ENCODE data around the gene RPS6KA5. TPM values are rescaled to one million over a fixed set of nuclear protein-coding genes. Genes with fewer than 3 reads are reported as not detected.
"Not testable (repeated sequence)": the region's sequence is repeated elsewhere in the genome, so short reads cannot be mapped to it uniquely, and the experiment has no call there.

Gene RPS6KA5
- total RNA-seq, 5 donors from 2014 or later (not counting 1 experiment from before 2014, with no cell fraction given), result 28.8 to 39.8 (median 35.3) TPM

- no peaks in the 10 kb centered on the region for H3K27me3 Mint-ChIP-seq
- H3K4me1 Mint-ChIP-seq, result no peaks in the 10 kb centered on the region
- Histone ChIP-seq H3K4me1 (ENCODE audit: control insufficient read depth in 1 of 2, extremely low read depth in 1 of 2, insufficient read depth in 2 of 2, low read length in 2 of 2) (no peaks in the 10 kb centered on the region), H3K4me3 (ENCODE audit: control insufficient read depth in 1 of 2, extremely low read depth in 1 of 2, low read length in 1 of 2) (no peak overlapping the region), H3K36me3 (ENCODE audit: control insufficient read depth in 2 of 2, extremely low read depth in 1 of 2, insufficient read depth in 1 of 2, low read length in 1 of 2) (peaks cover 4 to 27% of the 10 kb centered on the region in 2 donors), H3K9me3 (peaks cover 3% of the 10 kb centered on the region), H3K27ac (ENCODE audit: low read length) (no peak overlapping the region), H3K27me3 (replicated peaks in 1 of 2; ENCODE audit: control insufficient read depth in 2 of 2, extremely low read depth in 1 of 2, insufficient read depth in 2 of 2, low read length in 1 of 2) (no peaks in the 10 kb centered on the region)
- 97% methylated on average over 3 of the region's 3 CpGs for WGBS (ENCODE audit: insufficient coverage)
- ATAC-seq (replicated peaks in 1 of 4) (no peak), DNase-seq (no peak)
- POLR2A ChIA-PET, result no interaction called here
- CTCF ChIA-PET, result no interaction called here
- H3K27ac Mint-ChIP-seq, result no peak overlapping the region
- peaks cover 71% of the 10 kb centered on the region for H3K36me3 Mint-ChIP-seq
- no peak overlapping the region for H3K4me3 Mint-ChIP-seq
- H3K9me3 Mint-ChIP-seq, result peaks cover 13 to 23% (median 22%) of the 10 kb centered on the region in 3 donors
Observed at GRCh38 chr14:90943367-90943766, 117.1 kb downstream of the RPS6KA5 start.

- ChIA-PET CTCF (no interaction called here), POLR2A (no interaction called here)
- no peaks in the 10 kb centered on the region for H3K27me3 ChIP-seq (replicated peaks in 1 of 2; ENCODE audit: control insufficient read depth in 2 of 2, extremely low read depth in 1 of 2, insufficient read depth in 2 of 2, low read length in 1 of 2)
- no peak overlapping the region for H3K4me3 Mint-ChIP-seq
- H3K27me3 Mint-ChIP-seq, result no peaks in the 10 kb centered on the region
- no peak for ATAC-seq (replicated peaks in 1 of 4)
- no peak overlapping the region for H3K27ac ChIP-seq (ENCODE audit: low read length)
- no CpG with 5 or more reads among the region's 2 CpGs for WGBS (ENCODE audit: insufficient coverage)
- no peaks in the 10 kb centered on the region for H3K4me1 ChIP-seq (ENCODE audit: control insufficient read depth in 1 of 2, extremely low read depth in 1 of 2, insufficient read depth in 2 of 2, low read length in 2 of 2)
- no peak for DNase-seq
- H3K9me3 Mint-ChIP-seq, result peaks cover 13 to 23% (median 22%) of the 10 kb centered on the region in 3 donors
- peaks cover 7 to 27% of the 10 kb centered on the region in 2 donors for H3K36me3 ChIP-seq (ENCODE audit: control insufficient read depth in 2 of 2, extremely low read depth in 1 of 2, insufficient read depth in 1 of 2, low read length in 1 of 2)
- H3K4me3 ChIP-seq (ENCODE audit: control insufficient read depth in 1 of 2, extremely low read depth in 1 of 2, low read length in 1 of 2), result no peak overlapping the region
- peaks cover 3% of the 10 kb centered on the region for H3K9me3 ChIP-seq
- H3K36me3 Mint-ChIP-seq, result peaks cover 80% of the 10 kb centered on the region
- H3K27ac Mint-ChIP-seq, result no peak overlapping the region
- no peaks in the 10 kb centered on the region for H3K4me1 Mint-ChIP-seq
Observed at GRCh38 chr14:90942511-90942910, 117.9 kb downstream of the RPS6KA5 start.

GRCh38 chr14:90941706-90942105 lies 118.7 kb downstream of the RPS6KA5 start:
- Histone ChIP-seq H3K27me3 (replicated peaks in 1 of 2; ENCODE audit: control insufficient read depth in 2 of 2, extremely low read depth in 1 of 2, insufficient read depth in 2 of 2, low read length in 1 of 2) (no peaks in the 10 kb centered on the region), H3K36me3 (ENCODE audit: control insufficient read depth in 2 of 2, extremely low read depth in 1 of 2, insufficient read depth in 1 of 2, low read length in 1 of 2) (peaks cover 7 to 27% of the 10 kb centered on the region in 2 donors), H3K4me1 (ENCODE audit: control insufficient read depth in 1 of 2, extremely low read depth in 1 of 2, insufficient read depth in 2 of 2, low read length in 2 of 2) (no peaks in the 10 kb centered on the region), H3K9me3 (peaks cover 3% of the 10 kb centered on the region), H3K27ac (ENCODE audit: low read length) (no peak overlapping the region), H3K4me3 (ENCODE audit: control insufficient read depth in 1 of 2, extremely low read depth in 1 of 2, low read length in 1 of 2) (no peak overlapping the region)
- ChIA-PET POLR2A (no interaction called here), CTCF (no interaction called here)
- Mint-ChIP-seq H3K4me3 (no peak overlapping the region), H3K36me3 (peaks cover 84% of the 10 kb centered on the region), H3K4me1 (no peaks in the 10 kb centered on the region), H3K27me3 (no peaks in the 10 kb centered on the region), H3K27ac (no peak overlapping the region), H3K9me3 (peaks cover 13 to 23% (median 22%) of the 10 kb centered on the region in 3 donors)
- ATAC-seq (replicated peaks in 1 of 4), result no peak
- WGBS (ENCODE audit: insufficient coverage), result no CpG with 5 or more reads among the region's 2 CpGs
- no peak for DNase-seq

GRCh38 chr14:90940318-90940962 lies 120.0 kb downstream of the RPS6KA5 start:
- POLR2A ChIA-PET, result no interaction called here
- Mint-ChIP-seq H3K36me3 (peaks cover 74% of the 10 kb centered on the region), H3K4me3 (no peak overlapping the region), H3K4me1 (no peaks in the 10 kb centered on the region), H3K27me3 (no peaks in the 10 kb centered on the region), H3K27ac (no peak overlapping the region), H3K9me3 (peaks cover 13 to 23% (median 22%) of the 10 kb centered on the region in 3 donors)
- H3K27ac ChIP-seq (ENCODE audit: low read length), result no peak overlapping the region
- H3K4me1 ChIP-seq (ENCODE audit: control insufficient read depth in 1 of 2, extremely low read depth in 1 of 2, insufficient read depth in 2 of 2, low read length in 2 of 2), result no peaks in the 10 kb centered on the region
- no peak overlapping the region for H3K4me3 ChIP-seq (ENCODE audit: control insufficient read depth in 1 of 2, extremely low read depth in 1 of 2, low read length in 1 of 2)
- 100% methylated on average over 1 of the region's 5 CpGs for WGBS (ENCODE audit: insufficient coverage)
- no peaks in the 10 kb centered on the region for H3K27me3 ChIP-seq (replicated peaks in 1 of 2; ENCODE audit: control insufficient read depth in 2 of 2, extremely low read depth in 1 of 2, insufficient read depth in 2 of 2, low read length in 1 of 2)
- H3K36me3 ChIP-seq (ENCODE audit: control insufficient read depth in 2 of 2, extremely low read depth in 1 of 2, insufficient read depth in 1 of 2, low read length in 1 of 2), result peaks cover 7 to 27% of the 10 kb centered on the region in 2 donors
- CTCF ChIA-PET, result no interaction called here
- ATAC-seq (replicated peaks in 1 of 4) (no peak), DNase-seq (no peak)
- peaks cover 3% of the 10 kb centered on the region for H3K9me3 ChIP-seq

GRCh38 chr14:90939252-90939795 lies 121.1 kb downstream of the RPS6KA5 start:
- not testable (repeated sequence) for H3K4me1 Mint-ChIP-seq, H3K4me3 Mint-ChIP-seq
- peaks cover 70% of the 10 kb centered on the region for H3K36me3 Mint-ChIP-seq

GRCh38 chr14:90938615-90939014 lies 121.8 kb downstream of the RPS6KA5 start:
- H3K27ac Mint-ChIP-seq, result no peak overlapping the region
- Histone ChIP-seq H3K27me3 (replicated peaks in 1 of 2; ENCODE audit: control insufficient read depth in 2 of 2, extremely low read depth in 1 of 2, insufficient read depth in 2 of 2, low read length in 1 of 2) (no peaks in the 10 kb centered on the region), H3K4me3 (ENCODE audit: control insufficient read depth in 1 of 2, extremely low read depth in 1 of 2, low read length in 1 of 2) (no peak overlapping the region), H3K9me3 (peaks cover 3% of the 10 kb centered on the region), H3K36me3 (ENCODE audit: control insufficient read depth in 2 of 2, extremely low read depth in 1 of 2, insufficient read depth in 1 of 2, low read length in 1 of 2) (peaks cover 7 to 27% of the 10 kb centered on the region in 2 donors), H3K27ac (ENCODE audit: low read length) (no peak overlapping the region), H3K4me1 (ENCODE audit: control insufficient read depth in 1 of 2, extremely low read depth in 1 of 2, insufficient read depth in 2 of 2, low read length in 2 of 2) (no peaks in the 10 kb centered on the region)
- DNase-seq, result no peak
- CTCF ChIA-PET, result no interaction called here
- no peak for ATAC-seq (replicated peaks in 1 of 4)
- H3K4me3 Mint-ChIP-seq, result no peak overlapping the region
- WGBS (ENCODE audit: insufficient coverage), result 29% methylated on average over 1 of the region's 2 CpGs
- H3K9me3 Mint-ChIP-seq, result peaks cover 13 to 23% (median 22%) of the 10 kb centered on the region in 3 donors
- no peaks in the 10 kb centered on the region for H3K27me3 Mint-ChIP-seq
- POLR2A ChIA-PET, result no interaction called here
- no peaks in the 10 kb centered on the region for H3K4me1 Mint-ChIP-seq
- peaks cover 66% of the 10 kb centered on the region for H3K36me3 Mint-ChIP-seq

More at GRCh38 chr14:90939252-90939795, 121.1 kb downstream of the RPS6KA5 start:
- H3K27me3 ChIP-seq (replicated peaks in 1 of 2; ENCODE audit: control insufficient read depth in 2 of 2, extremely low read depth in 1 of 2, insufficient read depth in 2 of 2, low read length in 1 of 2); H3K4me3 ChIP-seq (ENCODE audit: control insufficient read depth in 1 of 2, extremely low read depth in 1 of 2, low read length in 1 of 2); H3K27me3 Mint-ChIP-seq; CTCF ChIA-PET; H3K4me1 ChIP-seq (ENCODE audit: control insufficient read depth in 1 of 2, extremely low read depth in 1 of 2, insufficient read depth in 2 of 2, low read length in 2 of 2); H3K9me3 ChIP-seq; H3K27ac Mint-ChIP-seq; POLR2A ChIA-PET; H3K27ac ChIP-seq (ENCODE audit: low read length); ATAC-seq (replicated peaks in 1 of 4); DNase-seq: not testable (repeated sequence)
- WGBS (ENCODE audit: insufficient coverage), result no CpG with 5 or more reads among the region's 4 CpGs
- H3K36me3 ChIP-seq (ENCODE audit: control insufficient read depth in 2 of 2, extremely low read depth in 1 of 2, insufficient read depth in 1 of 2, low read length in 1 of 2), result peaks cover 7 to 27% of the 10 kb centered on the region in 2 donors
- peaks cover 13 to 23% (median 22%) of the 10 kb centered on the region in 3 donors for H3K9me3 Mint-ChIP-seq
